ENCODE data around the gene ENTHD1.

GRCh38 chr22:39938509-39939111, 45.0 kb upstream of the ENTHD1 start:
- TF ChIP-seq CTCF (IDR thresholded peaks at IDR 0.05) (no peak), POLR2AphosphoS5 (IDR thresholded peaks at IDR 0.05) (no peak), POLR2A (IDR thresholded peaks at IDR 0.05; ENCODE audit: low read depth) (no peak)

Data from esophagus muscularis mucosa (tissue), 3 donors.